HepG2 (cell line): ENCODE results near the gene PLEKHA8. TPM values are rescaled to one million over a fixed set of nuclear protein-coding genes. Genes with fewer than 3 reads are reported as not detected.
A peak's percentile ranks its signal among the peaks of the same experiment; 100 is the strongest.

ENCODE experiments used
- AHR ChIP-seq: IDR thresholded peaks from 2 replicates; pipeline ENCODE4 v1.6.1; 2018; ENCODE audit warnings: missing genetic modification reagents, missing compliant biosample characterization
- ATRX ChIP-seq: sonication (generic); formaldehyde crosslinking; IDR thresholded peaks from 2 replicates; pipeline ENCODE4 v1.4.0; 2020; ENCODE audit warnings: missing genetic modification reagents, borderline replicate concordance
- ELF4 ChIP-seq: sonication (generic); formaldehyde crosslinking; IDR thresholded peaks from 2 replicates; pipeline ENCODE4 v1.5.0; 2020; ENCODE audit warnings: missing genetic modification reagents, mild to moderate bottlenecking, moderate library complexity, borderline replicate concordance
- IKZF4 ChIP-seq: sonication (generic); formaldehyde crosslinking; IDR thresholded peaks from 2 replicates; pipeline ENCODE4 v1.5.1; 2020; ENCODE audit warnings: borderline replicate concordance, mild to moderate bottlenecking, low read depth, missing genetic modification reagents; ENCODE audit errors: not compliant biosample characterization
- MXD4 ChIP-seq: IDR thresholded peaks from 2 replicates; pipeline ENCODE4 v1.6.1; 2016; ENCODE audit warnings: mild to moderate bottlenecking, missing biosample characterization, missing genetic modification reagents
- NCOA2 ChIP-seq: sonication (generic); formaldehyde crosslinking; IDR thresholded peaks from 2 replicates; pipeline ENCODE4 v1.8.0; 2022; ENCODE audit warnings: inconsistent platforms
- PCBP2 ChIP-seq: fragments of 200-400 bp; formaldehyde crosslinking; optimal IDR thresholded peaks from 2 replicates; pipeline ENCODE3; 2018; ENCODE audit warnings: low read length, low read depth; ENCODE audit not compliant: poor library complexity, severe bottlenecking
- REPIN1 ChIP-seq: sonication (generic); formaldehyde crosslinking; IDR thresholded peaks from 2 replicates; pipeline ENCODE4 v1.8.0; 2022; ENCODE audit warnings: missing genetic modification reagents, low read depth, mild to moderate bottlenecking, borderline replicate concordance
- SP2 ChIP-seq: sonication (generic); formaldehyde crosslinking; IDR thresholded peaks from 2 replicates; pipeline ENCODE4 v1.5.1; 2020; ENCODE audit warnings: mild to moderate bottlenecking, missing genetic modification reagents
- YEATS4 ChIP-seq: sonication (generic); formaldehyde crosslinking; IDR thresholded peaks from 2 replicates; pipeline ENCODE4 v1.4.0; 2020; ENCODE audit warnings: missing genetic modification reagents, borderline replicate concordance
- ZC3H13 ChIP-seq: sonication (generic); formaldehyde crosslinking; IDR thresholded peaks from 2 replicates; pipeline ENCODE4 v1.8.1; 2023; ENCODE audit warnings: mild to moderate bottlenecking, missing genetic modification reagents, moderate library complexity
- ZFP37 ChIP-seq: sonication (generic); formaldehyde crosslinking; IDR thresholded peaks from 2 replicates; pipeline ENCODE4 v1.4.0; 2020; ENCODE audit warnings: missing genetic modification reagents, borderline replicate concordance
- ZMYM3 ChIP-seq: sonication (generic); formaldehyde crosslinking; IDR thresholded peaks from 2 replicates; pipeline ENCODE4 v1.5.1; 2020; ENCODE audit warnings: mild to moderate bottlenecking, missing genetic modification reagents
- ZNF136 ChIP-seq: sonication (generic); formaldehyde crosslinking; IDR thresholded peaks from 2 replicates; pipeline ENCODE4 v1.8.1; 2022; ENCODE audit warnings: low read depth, mild to moderate bottlenecking, moderate library complexity, missing genetic modification reagents
- ZNF232 ChIP-seq: sonication (generic); formaldehyde crosslinking; IDR thresholded peaks from 2 replicates; pipeline ENCODE4 v1.4.0; 2020; ENCODE audit warnings: missing genetic modification reagents, borderline replicate concordance
- ZNF431 ChIP-seq: sonication (generic); formaldehyde crosslinking; IDR thresholded peaks from 2 replicates; pipeline ENCODE4 v1.9.0; 2022; ENCODE audit warnings: missing genetic modification reagents, low read depth, mild to moderate bottlenecking, borderline replicate concordance
- ZNF557 ChIP-seq: sonication (generic); formaldehyde crosslinking; IDR thresholded peaks from 2 replicates; pipeline ENCODE4 v1.4.0; 2020; ENCODE audit warnings: missing genetic modification reagents
- ZNF564 ChIP-seq: sonication (generic); formaldehyde crosslinking; IDR thresholded peaks from 2 replicates; pipeline ENCODE4 v1.8.1; 2023; ENCODE audit warnings: mild to moderate bottlenecking, missing genetic modification reagents
- ZNF605 ChIP-seq: sonication (generic); formaldehyde crosslinking; IDR thresholded peaks from 2 replicates; pipeline ENCODE4 v1.8.0; 2022; ENCODE audit warnings: mild to moderate bottlenecking, missing genetic modification reagents
- ZNF674 ChIP-seq: sonication (generic); formaldehyde crosslinking; IDR thresholded peaks from 2 replicates; pipeline ENCODE4 v1.5.0; 2020; ENCODE audit warnings: low read depth, mild to moderate bottlenecking, missing genetic modification reagents
- ZNF775 ChIP-seq: sonication (generic); formaldehyde crosslinking; IDR thresholded peaks from 2 replicates; pipeline ENCODE4 v1.4.0; 2020; ENCODE audit warnings: missing genetic modification reagents, mild to moderate bottlenecking, moderate library complexity, borderline replicate concordance
- ZNF781 ChIP-seq: sonication (generic); formaldehyde crosslinking; IDR thresholded peaks from 2 replicates; pipeline ENCODE4 v1.5.1; 2020; ENCODE audit warnings: borderline replicate concordance, mild to moderate bottlenecking, missing genetic modification reagents; ENCODE audit errors: not compliant biosample characterization
- ZSCAN29 ChIP-seq: sonication (generic); formaldehyde crosslinking; conservative IDR thresholded peaks from 2 replicates; pipeline ENCODE4 v1.4.0; 2020; ENCODE audit warnings: mild to moderate bottlenecking, missing genetic modification reagents
- polyA plus RNA-seq, 8 experiments: library from polyadenylated mRNA; depleted of rRNA in 3 of 8; stranded (reverse) in 7 of 8; unstranded in 1 of 8; fragments of >200 nt; fragmentation: Illumina TruSeq in 4 of 8; extraction: Trizol in 4 of 8; gene quantifications; 2 replicates each; pipeline versions ENCODE4 v1.2.1 to v1.2.3, GENCODE V29; 2011 to 2016; ENCODE audit warnings: low read depth in 4 of 8, missing spikeins in 1 of 8, mixed read lengths in 1 of 8; ENCODE audit not compliant: insufficient read depth in 1 of 8
- total RNA-seq, 5 experiments: library from RNA; depleted of rRNA; stranded (reverse); fragments of >200 nt; fragmentation: Illumina TruSeq; extraction: Trizol; gene quantifications; 2 replicates each; pipeline ENCODE4 v1.2.3, GENCODE V29; 2016; ENCODE audit warnings: low read depth in 1 of 5
- TF ChIP-seq, protein P1 (sequence below): sonication (generic); formaldehyde crosslinking; IDR thresholded peaks from 2 replicates; pipeline ENCODE4 v1.5.0; 2020; ENCODE audit warnings: missing genetic modification reagents, mild to moderate bottlenecking, borderline replicate concordance

The PLEKHA8 gene
- total and polyA plus RNA-seq, 2 of the 13 experiments (the other 11 are each of a cell fraction or from before 2014, with no cell fraction given) = 12.5 to 26.4 TPM

DNA sequence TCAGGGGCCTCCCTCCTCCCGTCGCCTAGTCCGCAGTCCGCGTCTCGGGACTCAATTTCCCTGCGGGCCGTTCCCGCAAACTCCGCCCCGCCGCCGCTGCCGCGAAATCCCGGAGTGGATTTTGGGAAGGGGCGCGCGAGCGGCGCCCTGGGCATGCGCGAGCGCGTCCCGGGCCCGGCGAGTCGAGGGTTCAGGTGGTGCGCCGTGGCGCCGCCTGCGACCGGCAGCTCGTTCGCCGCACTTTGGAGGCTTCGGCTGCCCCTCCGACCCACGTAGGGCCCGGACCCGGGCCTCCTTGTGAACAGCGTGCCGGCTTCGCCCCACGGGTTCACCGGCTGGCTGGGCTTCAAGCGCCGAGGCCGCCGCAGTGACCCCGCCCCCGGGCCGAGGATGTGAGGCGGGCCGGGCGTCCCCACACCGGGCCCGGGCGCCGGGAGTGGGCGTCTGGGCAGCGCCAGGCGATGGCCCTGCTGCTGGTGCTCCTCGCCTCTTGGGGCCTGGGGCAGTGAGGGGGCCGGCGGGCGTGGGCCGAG, at the start of gene PLEKHA8 (continued):
- no peak; the same call in 1 of the 2 replicates for TF ChIP-seq MXD4 (CRISPR knock-in tag)
- TF ChIP-seq ZSCAN29 (CRISPR knock-in tag) = 0 out of 2 replicates have a peak, but pooled peaks have one; percentile 60
- peak; percentile 90 for TF ChIP-seq ZMYM3 (CRISPR knock-in tag)
- no peak for TF ChIP-seq PCBP2
- TF ChIP-seq ZC3H13 (CRISPR knock-in tag) = no peak
- TF ChIP-seq ZNF605 = no peak
- no peak for TF ChIP-seq ELF4 (CRISPR knock-in tag)
- peak; percentile 71; the same call in 1 of the 2 replicates for TF ChIP-seq AHR (CRISPR knock-in tag)
- no peak for TF ChIP-seq ZNF232 (CRISPR knock-in tag)
- peak; percentile 79 for TF ChIP-seq SP2
- no peak for TF ChIP-seq ZFP37 (CRISPR knock-in tag)
- TF ChIP-seq REPIN1 (CRISPR knock-in tag) = no peak
- no peak for TF ChIP-seq ZNF136
- no peak for TF ChIP-seq ATRX
- TF ChIP-seq, protein P1, sequence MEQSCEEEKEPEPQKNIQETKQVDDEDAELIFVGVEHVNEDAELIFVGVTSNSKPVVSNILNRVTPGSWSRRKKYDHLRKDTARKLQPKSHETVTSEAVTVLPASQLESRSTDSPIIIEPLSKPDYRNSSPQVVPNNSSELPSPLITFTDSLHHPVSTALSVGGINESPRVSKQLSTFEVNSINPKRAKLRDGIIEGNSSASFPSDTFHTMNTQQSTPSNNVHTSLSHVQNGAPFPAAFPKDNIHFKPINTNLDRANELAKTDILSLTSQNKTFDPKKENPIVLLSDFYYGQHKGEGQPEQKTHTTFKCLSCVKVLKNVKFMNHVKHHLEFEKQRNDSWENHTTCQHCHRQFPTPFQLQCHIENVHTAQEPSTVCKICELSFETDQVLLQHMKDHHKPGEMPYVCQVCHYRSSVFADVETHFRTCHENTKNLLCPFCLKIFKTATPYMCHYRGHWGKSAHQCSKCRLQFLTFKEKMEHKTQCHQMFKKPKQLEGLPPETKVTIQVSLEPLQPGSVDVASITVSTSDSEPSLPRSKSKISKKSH (CRISPR knock-in tag) = no peak
- peak; percentile 33; the same call in 1 of the 2 replicates for TF ChIP-seq NCOA2 (CRISPR knock-in tag)
- no peak for TF ChIP-seq ZNF781 (CRISPR knock-in tag)
- no peak for TF ChIP-seq ZNF674 (CRISPR knock-in tag)
- TF ChIP-seq ZNF431 (CRISPR knock-in tag) = 0 out of 2 replicates have a peak, but pooled peaks have one; percentile 9
- TF ChIP-seq IKZF4 (CRISPR knock-in tag) = no peak
- TF ChIP-seq ZNF557 (CRISPR knock-in tag) = no peak
- peak; percentile 82; the same call in 1 of the 2 replicates for TF ChIP-seq ZNF564 (CRISPR knock-in tag)
- 0 out of 2 replicates have a peak, but pooled peaks have one; percentile 57 for TF ChIP-seq ZNF775 (CRISPR knock-in tag)
- 0 out of 2 replicates have a peak, but pooled peaks have one; percentile 20 for TF ChIP-seq YEATS4
